Fibroblast of pulmonary artery (primary cell): ENCODE data around the gene GPM6B.
A peak's percentile ranks its signal among the peaks of the same experiment; 100 is the strongest.

ENCODE experiments used
- DNase-seq: peaks from one replicate; pipeline ENCODE4 v3.0.0-alpha.2; 2010; ENCODE audit warnings: low read depth
- H3K4me3 ChIP-seq: replicated peaks from 2 replicates; pipeline ENCODE4 v1.5.1; 2011; ENCODE audit warnings: low read depth, mild to moderate bottlenecking, control low read depth, low read length, moderate library complexity
- TF ChIP-seq, protein P1 (sequence below): IDR thresholded peaks from 2 replicates; pipeline ENCODE4 v1.5.1; 2011; ENCODE audit warnings: mild to moderate bottlenecking, control low read depth, low read length, inconsistent platforms; ENCODE audit errors: missing control alignments

Gene GPM6B

GRCh38 chrX:13836575-13836974 is 19.7 kb upstream of the GPM6B start:
- no peak overlapping the region for H3K4me3 ChIP-seq
- DNase-seq: no peak

DNA sequence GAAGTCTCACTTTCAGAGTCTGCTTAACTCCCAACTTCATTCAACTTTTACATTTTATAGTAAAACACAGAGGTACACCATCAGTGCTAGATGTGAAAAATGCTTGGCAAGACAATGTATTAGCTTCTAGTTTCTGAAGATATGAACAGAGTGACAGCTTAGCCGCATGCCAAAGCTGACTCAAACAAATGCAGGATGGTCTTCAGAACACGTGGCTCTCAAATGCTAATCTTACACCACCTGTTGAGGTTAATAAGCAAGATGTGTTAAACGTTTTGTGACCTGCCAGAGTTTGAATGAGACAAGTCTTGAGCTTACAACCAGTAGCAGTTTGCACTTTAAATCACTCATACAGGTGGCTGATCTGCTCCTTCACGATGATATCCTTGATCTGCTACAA is 18.9 kb upstream of the GPM6B start:
- TF ChIP-seq, protein P1, sequence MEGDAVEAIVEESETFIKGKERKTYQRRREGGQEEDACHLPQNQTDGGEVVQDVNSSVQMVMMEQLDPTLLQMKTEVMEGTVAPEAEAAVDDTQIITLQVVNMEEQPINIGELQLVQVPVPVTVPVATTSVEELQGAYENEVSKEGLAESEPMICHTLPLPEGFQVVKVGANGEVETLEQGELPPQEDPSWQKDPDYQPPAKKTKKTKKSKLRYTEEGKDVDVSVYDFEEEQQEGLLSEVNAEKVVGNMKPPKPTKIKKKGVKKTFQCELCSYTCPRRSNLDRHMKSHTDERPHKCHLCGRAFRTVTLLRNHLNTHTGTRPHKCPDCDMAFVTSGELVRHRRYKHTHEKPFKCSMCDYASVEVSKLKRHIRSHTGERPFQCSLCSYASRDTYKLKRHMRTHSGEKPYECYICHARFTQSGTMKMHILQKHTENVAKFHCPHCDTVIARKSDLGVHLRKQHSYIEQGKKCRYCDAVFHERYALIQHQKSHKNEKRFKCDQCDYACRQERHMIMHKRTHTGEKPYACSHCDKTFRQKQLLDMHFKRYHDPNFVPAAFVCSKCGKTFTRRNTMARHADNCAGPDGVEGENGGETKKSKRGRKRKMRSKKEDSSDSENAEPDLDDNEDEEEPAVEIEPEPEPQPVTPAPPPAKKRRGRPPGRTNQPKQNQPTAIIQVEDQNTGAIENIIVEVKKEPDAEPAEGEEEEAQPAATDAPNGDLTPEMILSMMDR: no peak

More at GRCh38 chrX:13836575-13836974, 19.7 kb upstream of the GPM6B start:
- TF ChIP-seq, protein P1: no peak

GRCh38 chrX:13834355-13834754 is 17.5 kb upstream of the GPM6B start:
- TF ChIP-seq, protein P1: no peak
- H3K4me3 ChIP-seq: no peak overlapping the region
- DNase-seq: no peak

More for the DNA sequence above, 18.9 kb upstream of the GPM6B start:
- H3K4me3 ChIP-seq: no peak overlapping the region
- DNase-seq: no peak

DNA sequence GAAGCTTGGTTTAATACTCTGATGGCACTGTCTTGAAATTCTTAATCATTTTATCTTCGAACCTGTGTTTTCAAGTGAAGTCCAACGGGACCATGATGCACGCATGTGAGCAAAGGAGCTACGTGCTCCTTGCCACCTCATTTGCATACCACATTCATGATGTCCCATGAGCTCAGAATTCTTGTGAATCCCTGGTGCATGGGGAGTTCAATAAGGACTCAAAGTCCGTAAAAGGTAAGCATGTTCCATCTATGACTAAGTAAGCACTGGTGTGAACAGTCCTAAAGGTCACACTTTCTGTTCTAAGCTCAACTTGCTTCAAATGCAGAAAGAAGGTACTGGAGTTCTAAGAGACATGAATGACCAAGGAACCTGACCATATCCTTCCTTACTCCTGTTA is 13.1 kb upstream of the GPM6B start:
- no peak for DNase-seq
- H3K4me3 ChIP-seq: no peak overlapping the region
- TF ChIP-seq, protein P1: no peak

GRCh38 chrX:13828392-13828791 is 11.5 kb upstream of the GPM6B start:
- TF ChIP-seq, protein P1: no peak

GRCh38 chrX:13827298-13828090 is 10.6 kb upstream of the GPM6B start:
- no peak overlapping the region for H3K4me3 ChIP-seq
- no peak for DNase-seq
- TF ChIP-seq, protein P1: no peak

More at GRCh38 chrX:13828392-13828791, 11.5 kb upstream of the GPM6B start:
- DNase-seq: peak; percentile 7
- no peak overlapping the region for H3K4me3 ChIP-seq

GRCh38 chrX:13826770-13827169 is 9.9 kb upstream of the GPM6B start:
- DNase-seq: no peak
- TF ChIP-seq, protein P1: no peak
- H3K4me3 ChIP-seq: no peak overlapping the region
